Ectodermal cell (in vitro differentiated cells): ENCODE results near the gene SMAD9. TPM values are rescaled to one million over a fixed set of nuclear protein-coding genes. Genes with fewer than 3 reads are reported as not detected.
A peak's percentile ranks its signal among the peaks of the same experiment; 100 is the strongest.

Experiments used
- H3K27ac ChIP-seq: 2 replicates; pipeline ENCODE4 v1.7.0; 2013; ENCODE audit warnings: mild to moderate bottlenecking, low read depth, low read length; ENCODE audit not compliant: insufficient read depth, poor library complexity, severe bottlenecking
- H3K27me3 ChIP-seq: 2 replicates; pipeline ENCODE4 v1.7.0; 2013; ENCODE audit warnings: mild to moderate bottlenecking, low read length; ENCODE audit not compliant: insufficient read depth, control insufficient read depth, poor library complexity, severe bottlenecking
- H3K36me3 ChIP-seq: one replicate; pipeline ENCODE4 v1.7.0; 2013; ENCODE audit warnings: low read length; ENCODE audit not compliant: control insufficient read depth, insufficient read depth
- H3K4me1 ChIP-seq: one replicate; pipeline ENCODE4 v1.7.0; 2013; ENCODE audit warnings: low read length; ENCODE audit not compliant: control insufficient read depth, insufficient read depth
- H3K4me3 ChIP-seq: 2 replicates; pipeline ENCODE4 v1.7.0; 2013; ENCODE audit warnings: low read depth, low read length, control low read depth; ENCODE audit not compliant: insufficient read depth
- H3K9me3 ChIP-seq: 2 replicates; pipeline ENCODE4 v1.7.0; 2013; ENCODE audit warnings: mild to moderate bottlenecking, low read length, moderate library complexity; ENCODE audit not compliant: control insufficient read depth
- WGBS, 2 experiments: methylation state at CpG; one replicate each; pipeline ENCODE4 v1.1.7; 2013; ENCODE audit warnings: missing lambda C conversion rate in 2 of 2; 5-methylcytosine and 5-hydroxymethylcytosine counted together
- polyA plus RNA-seq, 4 experiments: library from polyadenylated mRNA; stranded (reverse); fragments of 50-300 nt; gene quantifications; one replicate each; pipeline ENCODE4 v1.2.3, GENCODE V29; 2013

Gene SMAD9
- polyA plus RNA-seq (2013, experiment 1 of 4) = 2.1 TPM
- 1.9 TPM for polyA plus RNA-seq (2013, experiment 2 of 4)
- 2.3 TPM for polyA plus RNA-seq (2013, experiment 3 of 4)
- 3.4 TPM for polyA plus RNA-seq (2013, experiment 4 of 4)

DNA sequence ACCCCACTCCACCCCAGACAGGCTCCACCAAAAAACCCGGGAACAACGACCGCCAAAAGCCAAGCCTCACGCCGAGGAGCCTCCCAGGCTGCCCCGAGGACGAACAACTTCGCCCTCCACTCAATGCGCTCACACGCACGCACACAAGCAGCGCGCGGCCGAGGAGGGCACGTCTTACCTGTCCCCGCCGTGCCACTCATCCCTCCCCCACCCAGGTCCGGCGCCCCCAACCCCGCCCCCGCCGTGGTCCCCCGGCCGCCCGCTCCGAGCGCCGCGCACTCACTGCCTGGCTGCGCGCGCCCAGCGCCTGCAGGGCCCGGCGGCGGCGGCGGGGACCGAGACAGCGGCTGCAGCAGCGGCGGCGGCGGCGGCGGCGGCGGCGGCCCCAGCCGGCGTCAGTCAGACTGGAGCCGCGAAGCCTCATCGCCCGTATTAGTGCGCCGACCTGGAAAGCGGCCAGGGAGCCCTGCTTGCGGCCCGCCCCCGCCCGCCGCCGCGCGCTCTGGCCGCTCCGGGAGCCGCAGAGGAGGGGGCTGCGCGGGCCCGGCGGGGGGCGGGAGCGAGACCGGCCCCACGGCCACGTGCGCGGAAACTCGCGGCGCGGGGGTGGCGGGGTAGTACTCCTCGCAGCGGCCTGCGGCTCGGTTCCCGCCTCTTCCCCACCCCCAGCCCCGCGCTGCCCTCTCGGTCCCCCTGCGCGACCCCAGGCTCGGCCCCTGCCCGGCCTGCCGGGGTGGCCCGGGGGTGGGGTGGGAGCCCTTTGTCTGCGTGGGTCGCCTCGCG is at the start of gene SMAD9:
SMAD9 (minus strand) TSS at position 406 of the 783 bp plus-strand sequence. CDS start 40,549 bp downstream, outside the sequence.
- Histone ChIP-seq H3K27me3 (peaks cover 44% of the 10 kb centered on the region), H3K4me3 (peak within 1 kb of the TSS; percentile 54), H3K9me3 (no peaks in the 10 kb centered on the region), H3K27ac (no peak within 1 kb of the TSS), H3K4me1 (no peaks in the 10 kb centered on the region), H3K36me3 (no peaks in the 10 kb centered on the region)
- WGBS, 2 experiments = 1% methylated on average over 98 to 104 of the region's 104 CpGs

- Histone ChIP-seq H3K27ac (no peak overlapping the region), H3K4me3 (no peak overlapping the region), H3K4me1 (no peaks in the 10 kb centered on the region), H3K36me3 (peaks cover 13% of the 10 kb centered on the region), H3K9me3 (no peaks in the 10 kb centered on the region), H3K27me3 (no peaks in the 10 kb centered on the region)
- WGBS, 2 experiments = 93 to 98% methylated on average over 4 of the region's 4 CpGs
These were observed 46.4 kb upstream of the SMAD9 start for GRCh38 chr13:36966404-36966803.

GRCh38 chr13:36965767-36966166 is 45.7 kb upstream of the SMAD9 start:
- Histone ChIP-seq H3K36me3 (peaks cover 7% of the 10 kb centered on the region), H3K27ac (no peak overlapping the region), H3K4me3 (no peak overlapping the region), H3K27me3 (no peaks in the 10 kb centered on the region), H3K4me1 (no peaks in the 10 kb centered on the region), H3K9me3 (no peaks in the 10 kb centered on the region)
- 94 to 97% methylated on average over 2 of the region's 2 CpGs for WGBS, 2 experiments

GRCh38 chr13:36959456-36960116 is 39.5 kb upstream of the SMAD9 start:
- WGBS, 2 experiments = 90 to 96% methylated on average over 1 of the region's 2 CpGs
- no peak overlapping the region for H3K27ac ChIP-seq
- H3K9me3 ChIP-seq = no peaks in the 10 kb centered on the region
- no peak overlapping the region for H3K4me3 ChIP-seq
- no peaks in the 10 kb centered on the region for H3K27me3 ChIP-seq
- H3K36me3 ChIP-seq = peaks cover 6% of the 10 kb centered on the region
- no peaks in the 10 kb centered on the region for H3K4me1 ChIP-seq

DNA sequence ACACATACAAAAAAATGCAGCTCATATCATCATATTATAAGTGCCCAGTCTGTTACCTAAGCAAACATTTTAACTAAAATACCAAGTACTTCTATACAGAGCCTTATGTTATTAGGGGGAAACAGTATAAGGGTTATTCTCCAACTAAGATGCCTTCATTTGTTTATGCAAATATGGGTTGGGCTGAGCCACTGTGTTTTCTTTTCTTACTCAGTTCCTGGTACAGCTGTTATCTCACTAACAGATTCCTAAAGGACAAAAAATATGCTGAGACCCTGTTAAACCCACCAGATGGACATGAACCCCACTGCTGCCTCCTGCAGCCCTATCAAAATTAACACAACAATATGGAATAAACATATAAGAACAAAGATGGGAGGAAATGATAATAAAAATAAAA is 34.5 kb upstream of the SMAD9 start:
- no peak overlapping the region for H3K27ac ChIP-seq
- H3K9me3 ChIP-seq = no peaks in the 10 kb centered on the region
- no peaks in the 10 kb centered on the region for H3K27me3 ChIP-seq
- H3K36me3 ChIP-seq = peaks cover 3% of the 10 kb centered on the region
- no peak overlapping the region for H3K4me3 ChIP-seq
- no peaks in the 10 kb centered on the region for H3K4me1 ChIP-seq

DNA sequence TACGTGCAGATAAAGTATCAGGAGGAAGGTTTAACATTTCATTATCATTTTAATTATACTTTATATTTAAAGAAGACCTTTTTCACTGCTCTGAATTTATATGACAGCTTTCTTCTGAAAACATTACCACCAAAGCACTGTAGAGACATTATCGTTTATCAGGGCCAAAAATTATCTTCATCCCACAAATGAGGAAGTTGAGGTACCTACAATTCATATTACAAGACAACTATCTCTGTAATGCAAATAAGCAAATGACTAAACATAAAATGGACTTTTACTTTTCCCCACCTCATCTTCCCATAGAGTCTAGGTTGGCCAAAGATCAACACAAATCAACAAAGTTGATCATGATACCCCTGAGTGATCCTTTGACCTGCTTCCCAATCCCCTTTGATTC is 30.9 kb upstream of the SMAD9 start:
- Histone ChIP-seq H3K36me3 (no peaks in the 10 kb centered on the region), H3K4me3 (no peak overlapping the region)
- 94 to 98% methylated on average over 1 of the region's 2 CpGs for WGBS, 2 experiments

GRCh38 chr13:36950330-36950729 is 30.3 kb upstream of the SMAD9 start:
- Histone ChIP-seq H3K4me3 (no peak overlapping the region), H3K4me1 (no peaks in the 10 kb centered on the region), H3K27me3 (no peaks in the 10 kb centered on the region), H3K36me3 (no peaks in the 10 kb centered on the region), H3K9me3 (no peaks in the 10 kb centered on the region), H3K27ac (no peak overlapping the region)
- 94% methylated on average over 4 of the region's 4 CpGs for WGBS, 2 experiments

More for the DNA sequence above, 30.9 kb upstream of the SMAD9 start:
- Histone ChIP-seq H3K27me3 (no peaks in the 10 kb centered on the region), H3K4me1 (no peaks in the 10 kb centered on the region), H3K9me3 (no peaks in the 10 kb centered on the region), H3K27ac (no peak overlapping the region)

- Histone ChIP-seq H3K4me3 (no peak overlapping the region), H3K4me1 (no peaks in the 10 kb centered on the region), H3K27ac (no peak overlapping the region), H3K36me3 (no peaks in the 10 kb centered on the region), H3K9me3 (no peaks in the 10 kb centered on the region), H3K27me3 (no peaks in the 10 kb centered on the region)
- WGBS, 2 experiments = 67 to 74% methylated on average over 3 of the region's 3 CpGs
These were observed 25.0 kb upstream of the SMAD9 start for GRCh38 chr13:36945078-36945477.

GRCh38 chr13:36925603-36926002 is 5.6 kb upstream of the SMAD9 start:
- WGBS, 2 experiments = 78 to 81% methylated on average over 7 of the region's 7 CpGs
- Histone ChIP-seq H3K27me3 (peaks cover 9% of the 10 kb centered on the region), H3K4me1 (no peaks in the 10 kb centered on the region), H3K27ac (no peak overlapping the region), H3K9me3 (no peaks in the 10 kb centered on the region), H3K36me3 (no peaks in the 10 kb centered on the region), H3K4me3 (no peak overlapping the region)

- Histone ChIP-seq H3K27me3 (peaks cover 19% of the 10 kb centered on the region), H3K9me3 (no peaks in the 10 kb centered on the region), H3K27ac (no peak overlapping the region), H3K4me3 (no peak overlapping the region), H3K4me1 (no peaks in the 10 kb centered on the region), H3K36me3 (no peaks in the 10 kb centered on the region)
- WGBS, 2 experiments = 86 to 92% methylated on average over 3 of the region's 3 CpGs
These were observed 4.0 kb upstream of the SMAD9 start for GRCh38 chr13:36924001-36924400.
